ENCODE measurements around the gene CBFA2T3. TPM values are rescaled to one million over a fixed set of nuclear protein-coding genes. Genes with fewer than 3 reads are reported as not detected.

Gene CBFA2T3
- total RNA-seq, 1 donor from 2014 or later: 2.4 TPM

GRCh38 chr16:88969361-88969831 is 7.6 kb downstream of the CBFA2T3 start:
- FAIRE-seq (no peak), DNase-seq (ENCODE audit: low read depth) (no peak)
- Histone ChIP-seq H2AFZ (ENCODE audit: low read depth, low read length) (no peak overlapping the region), H3K36me3 (ENCODE audit: insufficient read depth, low read length) (no peaks in the 10 kb centered on the region), H3K27ac (ENCODE audit: low read depth, low read length) (no peak overlapping the region), H3K9ac (ENCODE audit: low read length) (no peak overlapping the region), H3K4me1 (ENCODE audit: insufficient read depth, low read length) (no peaks in the 10 kb centered on the region), H3K4me2 (ENCODE audit: low read length) (no peak overlapping the region), H3K27me3 (ENCODE audit: insufficient read depth, low read length) (peaks cover 3% of the 10 kb centered on the region), H3K4me3 (ENCODE audit: insufficient read depth, low read depth, low read length) (no peak overlapping the region), H3K79me2 (ENCODE audit: insufficient read depth, low read length) (no peaks in the 10 kb centered on the region), H4K20me1 (ENCODE audit: insufficient read depth, low read length) (no peaks in the 10 kb centered on the region), H3K9me3 (ENCODE audit: insufficient read depth, low read depth, low read length) (no peaks in the 10 kb centered on the region)
- H3K36me3 Mint-ChIP-seq (ENCODE audit: low read depth, unreplicated experiment): no peaks in the 10 kb centered on the region
- peaks cover 30% of the 10 kb centered on the region for H3K27me3 Mint-ChIP-seq (ENCODE audit: low read depth, unreplicated experiment)
- no peak for TF ChIP-seq CTCF (IDR thresholded peaks at IDR 0.05; ENCODE audit: insufficient read depth, low read depth, low read length)
- TF ChIP-seq EZH2 (IDR thresholded peaks at IDR 0.05; ENCODE audit: insufficient read depth, low read length): no peak
- no peak overlapping the region for H3K27ac Mint-ChIP-seq (ENCODE audit: unreplicated experiment)
- no peaks in the 10 kb centered on the region for H3K9me3 Mint-ChIP-seq (ENCODE audit: unreplicated experiment)
- peaks cover 1% of the 10 kb centered on the region for H3K4me1 Mint-ChIP-seq (ENCODE audit: low read depth, unreplicated experiment)
- H3K4me3 Mint-ChIP-seq (ENCODE audit: unreplicated experiment): no peak overlapping the region

GRCh38 chr16:88968589-88969280 is 8.3 kb downstream of the CBFA2T3 start:
- no peak overlapping the region for H3K27ac Mint-ChIP-seq (ENCODE audit: unreplicated experiment)

More at GRCh38 chr16:88968589-88969280, 8.3 kb downstream of the CBFA2T3 start:
- H4K20me1 ChIP-seq (ENCODE audit: insufficient read depth, low read length): no peaks in the 10 kb centered on the region
- no peak overlapping the region for H2AFZ ChIP-seq (ENCODE audit: low read depth, low read length)
- no peaks in the 10 kb centered on the region for H3K4me1 ChIP-seq (ENCODE audit: insufficient read depth, low read length)
- no peaks in the 10 kb centered on the region for H3K9me3 ChIP-seq (ENCODE audit: insufficient read depth, low read depth, low read length)
- Mint-ChIP-seq H3K36me3 (ENCODE audit: low read depth, unreplicated experiment) (no peaks in the 10 kb centered on the region), H3K4me1 (ENCODE audit: low read depth, unreplicated experiment) (peaks cover 1% of the 10 kb centered on the region), H3K9me3 (ENCODE audit: unreplicated experiment) (no peaks in the 10 kb centered on the region), H3K4me3 (ENCODE audit: unreplicated experiment) (no peak overlapping the region), H3K27me3 (ENCODE audit: low read depth, unreplicated experiment) (peaks cover 28% of the 10 kb centered on the region)
- H3K36me3 ChIP-seq (ENCODE audit: insufficient read depth, low read length): no peaks in the 10 kb centered on the region
- TF ChIP-seq CTCF (IDR thresholded peaks at IDR 0.05; ENCODE audit: insufficient read depth, low read depth, low read length) (no peak), EZH2 (IDR thresholded peaks at IDR 0.05; ENCODE audit: insufficient read depth, low read length) (no peak)
- no peak overlapping the region for H3K4me3 ChIP-seq (ENCODE audit: insufficient read depth, low read depth, low read length)
- DNase-seq (ENCODE audit: low read depth) (no peak), FAIRE-seq (no peak)
- H3K4me2 ChIP-seq (ENCODE audit: low read length): no peak overlapping the region
- H3K27me3 ChIP-seq (ENCODE audit: insufficient read depth, low read length): peaks cover 3% of the 10 kb centered on the region
- no peak overlapping the region for H3K27ac ChIP-seq (ENCODE audit: low read depth, low read length)
- no peak overlapping the region for H3K9ac ChIP-seq (ENCODE audit: low read length)
- no peaks in the 10 kb centered on the region for H3K79me2 ChIP-seq (ENCODE audit: insufficient read depth, low read length)

Data from astrocyte (in vitro differentiated cells and primary cell).